HG03521 (cell line): Measurements from ENCODE around the gene RPS2.
"Not testable (repeated sequence)": the region's sequence is repeated elsewhere in the genome, so short reads cannot be mapped to it uniquely, and the experiment has no call there.

Experiments used
- ATAC-seq: cut with Tn5 transposase; IDR thresholded peaks from one replicate; pipeline ENCODE4 v1.9.1; 2021; ENCODE audit warnings: mild to moderate bottlenecking, moderate library complexity; ENCODE audit not compliant: unreplicated experiment

RPS2 gene

DNA sequence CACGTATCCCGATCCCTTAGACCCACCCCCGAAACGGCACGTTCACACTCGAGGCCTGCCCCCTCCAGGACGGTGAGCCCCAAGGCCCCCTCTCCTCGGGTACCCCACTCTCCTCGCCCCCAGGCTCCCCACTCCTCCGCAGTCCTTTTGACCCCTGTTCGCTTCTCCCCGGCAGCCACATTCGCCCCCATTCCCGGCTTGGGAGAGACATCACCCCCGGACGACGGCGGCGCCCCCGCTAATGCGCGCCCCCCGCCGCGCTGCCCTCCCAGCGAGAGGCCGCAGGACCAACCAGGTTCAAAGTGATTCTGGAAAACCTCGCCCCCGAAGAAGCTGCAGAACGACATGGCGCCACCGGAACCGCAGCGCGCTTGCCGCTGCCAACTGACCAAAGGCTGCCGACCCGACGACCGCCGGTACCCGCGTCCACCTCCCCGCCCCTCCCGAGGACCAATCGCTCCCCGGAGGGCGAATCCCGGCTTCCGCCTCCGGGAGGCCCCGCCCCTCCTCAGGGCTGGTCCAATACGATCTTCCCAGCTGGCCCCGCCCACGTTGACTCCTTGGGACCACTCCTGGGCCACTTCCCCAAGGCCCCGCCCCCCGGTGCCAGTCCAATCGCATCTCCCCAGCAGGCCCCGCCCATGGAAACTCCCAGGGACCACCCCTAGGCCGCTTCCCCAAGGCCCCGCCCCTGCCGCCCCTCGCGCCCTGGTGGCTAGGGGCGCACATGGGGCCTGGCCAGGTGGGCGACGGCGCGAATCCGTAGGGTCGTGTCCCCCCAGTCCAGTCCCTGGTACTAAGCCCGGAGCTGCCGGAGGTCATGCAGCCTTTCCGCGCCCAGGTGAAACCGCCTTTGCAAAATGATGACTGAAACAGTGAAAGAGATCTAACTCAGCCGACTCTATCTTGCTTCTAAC is 21.6 kb downstream of the RPS2 start, which contains the start of gene MSRB1:
TSS of gene MSRB1 (minus strand) at position 390 of the 917 bp plus-strand sequence. CDS start at position 347, 43 bp downstream.
- ATAC-seq = peak; percentile 93

DNA sequence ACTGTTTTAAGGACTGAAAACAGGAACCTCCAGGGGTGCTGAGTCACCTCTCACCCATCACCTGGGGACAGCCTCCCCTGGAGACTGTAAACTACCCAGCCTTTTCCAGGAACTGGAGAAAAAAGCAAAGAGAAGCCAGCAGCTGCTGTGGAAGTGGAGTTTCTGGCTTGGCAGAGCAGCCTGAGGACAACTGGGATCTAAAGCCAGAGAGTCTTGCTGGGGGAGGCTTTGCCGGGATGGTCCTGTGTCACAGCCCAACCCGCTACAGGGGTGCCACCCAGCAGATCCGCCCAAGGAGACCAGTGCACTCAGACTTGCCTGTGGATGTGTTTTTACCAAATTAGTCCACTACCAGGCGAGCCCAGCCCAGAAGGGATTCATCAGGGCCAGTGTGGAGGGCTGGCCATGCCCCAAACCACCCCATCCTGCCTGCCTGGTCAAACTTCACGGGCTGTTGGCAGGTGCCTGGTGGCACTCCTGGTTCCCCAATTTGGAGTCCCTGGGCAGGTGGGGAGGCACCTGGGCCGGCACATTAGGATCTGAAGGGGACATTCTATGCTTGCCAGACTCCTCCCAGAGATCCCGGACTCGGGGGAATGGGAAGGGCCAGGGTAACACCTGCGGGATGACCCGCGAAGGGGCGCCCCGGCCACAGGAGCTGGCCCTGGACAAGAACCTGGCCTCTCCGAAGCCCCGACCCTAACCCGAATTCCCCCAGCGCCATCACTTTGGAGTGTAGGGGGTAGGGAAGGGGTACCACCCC is 22.4 kb downstream of the RPS2 start:
- ATAC-seq = no peak

DNA sequence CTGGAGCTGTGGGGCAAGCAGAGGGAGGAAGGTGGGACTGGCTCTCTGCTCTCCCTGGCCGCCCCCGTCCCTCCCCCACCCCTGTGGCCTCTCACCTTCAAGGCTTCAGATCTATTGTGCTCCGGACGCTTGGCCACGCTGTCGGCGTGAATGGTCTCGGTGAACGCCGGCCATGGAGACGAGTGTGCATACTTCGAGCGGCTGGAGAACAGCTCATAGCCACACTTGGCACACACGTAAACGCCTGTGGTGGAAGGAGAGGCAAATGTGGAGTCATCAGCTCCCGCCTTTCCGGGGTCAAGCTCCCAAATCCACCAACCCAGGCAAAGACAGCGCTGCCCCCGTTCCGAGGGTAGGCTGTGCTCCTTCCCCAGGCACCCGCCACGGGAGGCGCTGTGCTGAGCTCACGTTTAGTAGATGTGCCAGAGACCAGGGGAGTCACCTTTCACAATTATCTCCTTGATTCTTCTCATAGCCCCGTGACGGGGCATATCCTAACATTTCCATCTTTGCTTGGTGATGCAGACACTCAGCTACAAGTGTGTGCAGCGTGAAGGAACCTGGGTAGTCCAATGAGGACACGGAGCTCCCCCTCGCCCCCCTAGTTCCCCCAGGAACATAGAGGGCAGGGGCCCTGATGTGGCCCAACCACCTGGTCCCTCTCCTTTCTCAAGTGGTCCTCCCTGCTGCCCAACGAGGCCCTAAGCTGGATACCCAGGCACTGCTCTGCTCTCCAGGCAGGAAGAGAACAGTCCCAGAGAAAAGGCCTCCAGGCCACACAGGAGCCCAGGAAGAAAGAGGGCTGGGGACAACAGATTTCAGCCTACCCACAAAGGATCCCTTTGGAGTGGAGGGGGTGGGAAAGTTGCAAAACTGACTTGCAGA is 23.2 kb downstream of the RPS2 start:
- no peak for ATAC-seq

- no peak for ATAC-seq
Observed at GRCh38 chr16:1940273-1941161, 24.1 kb downstream of the RPS2 start.

DNA sequence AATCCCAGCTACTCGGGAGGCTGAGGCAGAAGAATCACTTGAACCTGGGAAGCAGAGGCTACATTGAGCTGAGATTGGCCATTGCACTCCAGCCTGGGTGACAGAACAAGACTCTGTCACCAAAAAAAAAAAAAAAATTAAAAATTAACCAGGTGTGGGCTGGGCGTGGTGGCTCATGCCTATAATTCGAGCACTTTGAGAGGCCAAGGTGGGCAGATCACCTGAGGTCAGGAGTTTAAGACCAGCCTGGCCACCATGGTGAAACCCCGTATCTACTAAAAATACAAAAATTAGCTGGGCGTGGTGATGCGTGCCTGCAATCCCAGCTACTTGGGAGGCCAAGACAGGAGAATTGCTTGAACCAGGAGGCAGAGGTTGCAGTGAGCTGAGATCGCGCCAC is 24.8 kb downstream of the RPS2 start:
- ATAC-seq = not testable (repeated sequence)

DNA sequence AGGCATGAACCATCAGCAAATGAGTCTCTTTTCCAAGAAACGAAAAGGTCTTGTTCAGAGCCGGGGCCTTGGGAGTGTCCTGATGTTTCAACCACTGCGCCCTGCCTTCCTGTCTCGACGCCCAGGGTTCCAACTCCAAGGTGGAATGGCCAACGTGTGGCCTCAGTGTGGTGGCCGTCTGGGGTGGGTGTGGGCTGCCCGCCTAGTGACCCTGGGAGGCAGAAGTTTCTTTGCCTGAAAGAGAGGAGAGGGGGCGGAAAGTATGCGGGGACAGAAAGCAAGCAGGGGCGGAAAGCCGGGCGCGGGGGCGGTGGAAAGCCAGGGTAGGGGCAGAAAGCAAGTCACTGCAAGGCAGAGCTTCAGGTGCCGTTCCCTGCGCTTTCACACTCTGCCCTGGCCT is 25.7 kb downstream of the RPS2 start:
- no peak for ATAC-seq

- ATAC-seq = no peak
Observed at GRCh38 chr16:1938316-1938715, 26.3 kb downstream of the RPS2 start.

DNA sequence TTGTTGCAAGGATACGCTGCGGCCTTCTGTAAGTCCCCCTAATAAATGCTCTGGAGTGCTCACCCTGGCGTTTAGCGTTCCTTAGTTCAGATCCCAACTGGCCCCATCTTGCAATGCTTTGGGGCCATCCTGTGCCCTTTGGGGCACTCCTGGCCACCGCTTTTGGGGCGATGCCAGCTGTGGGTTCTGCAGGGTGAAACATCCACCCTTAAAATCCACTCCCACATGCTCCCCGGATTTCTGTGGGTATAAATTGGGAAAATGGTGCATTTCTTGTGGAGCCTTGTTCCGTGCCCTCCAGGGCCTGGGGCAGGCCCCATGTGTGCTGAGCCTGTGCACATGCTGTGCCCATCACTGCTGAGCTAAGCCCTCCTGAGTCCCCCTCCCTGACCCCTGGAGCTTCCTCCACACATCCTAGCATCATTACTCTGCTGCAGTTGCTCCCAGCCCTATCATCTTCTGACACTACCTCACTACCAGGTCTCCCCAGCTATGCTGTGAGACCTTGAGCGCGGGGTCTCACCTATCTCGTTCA is 27.6 kb downstream of the RPS2 start:
- ATAC-seq = no peak

- no peak for ATAC-seq
Observed at GRCh38 chr16:1933097-1933661, 31.4 kb downstream of the RPS2 start.

DNA sequence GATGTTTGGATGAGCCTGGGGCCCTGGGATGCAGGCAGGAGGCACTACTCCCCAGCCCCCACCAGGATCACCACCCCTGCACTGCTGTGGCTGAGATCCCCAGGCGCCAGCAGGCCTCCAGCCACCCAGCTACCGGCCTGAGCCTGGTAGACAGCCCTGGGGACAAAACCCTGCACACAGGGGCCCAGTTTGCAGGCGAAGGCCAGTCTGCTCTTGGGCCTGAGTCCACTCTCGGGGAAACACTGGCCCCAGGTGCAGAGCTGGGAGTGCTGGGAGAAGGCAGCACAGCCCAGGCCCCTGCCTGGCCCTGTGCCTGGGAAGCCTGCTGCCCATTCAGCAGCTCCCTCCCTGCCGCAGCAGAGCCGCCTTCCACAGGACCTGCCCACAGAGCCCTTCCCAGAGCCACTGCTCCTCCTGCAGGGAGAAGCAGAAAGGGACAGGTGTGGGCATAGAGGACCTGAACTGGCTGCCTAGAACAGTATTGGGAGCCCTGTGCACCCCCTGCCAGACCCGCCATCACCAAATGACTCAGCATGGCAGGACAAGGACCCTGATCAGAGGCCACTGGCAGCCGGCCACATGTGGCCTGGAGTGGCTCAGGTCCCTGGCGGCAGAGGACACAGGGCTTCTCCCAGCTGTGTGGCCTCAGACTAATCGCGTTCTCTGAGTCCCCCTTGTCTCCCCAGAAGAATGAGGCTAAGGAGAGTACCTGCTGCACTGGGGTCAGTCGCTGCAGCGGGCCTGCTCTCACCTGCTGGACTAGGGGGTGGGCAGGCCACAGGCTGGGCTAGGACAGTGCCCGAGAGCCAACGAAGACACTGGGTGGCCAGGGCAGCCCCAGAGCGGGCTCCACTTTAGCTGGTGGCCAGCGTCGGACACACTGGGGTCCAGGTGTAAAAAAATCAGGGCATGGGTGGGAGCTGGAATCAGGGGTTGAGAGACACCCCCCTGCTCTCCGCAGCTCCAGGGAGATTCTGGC is 32.3 kb downstream of the RPS2 start:
- ATAC-seq = no peak

DNA sequence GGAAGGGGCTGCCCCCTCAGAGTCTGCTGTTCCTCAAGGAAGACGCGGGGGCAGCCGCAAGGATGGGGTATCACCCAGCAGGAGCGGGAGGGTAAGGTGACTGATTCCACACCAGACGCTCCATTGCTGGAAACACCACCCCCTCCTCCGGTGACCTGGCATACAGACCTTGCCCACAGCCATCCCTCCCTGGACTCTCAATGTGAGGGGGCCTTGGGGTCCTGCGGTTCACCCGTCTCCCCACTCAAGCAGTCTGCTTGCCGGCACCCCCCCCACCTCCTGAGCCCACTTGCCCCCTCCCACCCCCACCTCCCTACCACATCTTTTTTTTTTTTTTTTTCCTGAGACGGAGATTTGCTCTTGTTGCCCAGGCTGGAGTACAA is 34.3 kb downstream of the RPS2 start:
- no peak for ATAC-seq

- peak; percentile 93 for ATAC-seq
Observed at GRCh38 chr16:1929578-1930337, 34.9 kb downstream of the RPS2 start.

GRCh38 chr16:1929105-1929504 is 35.5 kb downstream of the RPS2 start:
- ATAC-seq = no peak

DNA sequence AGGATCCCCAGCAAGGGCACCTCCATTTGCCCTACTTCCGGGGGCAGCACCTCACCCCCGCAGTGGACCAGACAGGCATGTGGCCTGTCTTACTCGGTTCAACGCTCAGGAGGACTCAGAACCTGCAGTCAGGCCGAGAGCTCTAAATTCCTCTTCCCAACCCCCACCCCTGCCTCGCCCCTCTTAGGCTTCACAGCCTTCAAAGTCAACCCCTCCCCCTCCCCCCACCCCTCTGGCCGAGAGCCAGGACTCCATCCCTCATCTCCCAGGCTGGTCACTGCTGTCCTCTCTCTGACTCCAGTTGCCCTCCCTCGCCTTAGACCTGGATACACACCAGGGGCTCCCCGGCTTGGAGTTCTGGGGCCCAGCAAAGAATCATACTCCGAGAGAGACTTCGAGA is 38.4 kb downstream of the RPS2 start:
- no peak for ATAC-seq

- no peak for ATAC-seq
Observed at GRCh38 chr16:1924095-1924494, 40.5 kb downstream of the RPS2 start.

DNA sequence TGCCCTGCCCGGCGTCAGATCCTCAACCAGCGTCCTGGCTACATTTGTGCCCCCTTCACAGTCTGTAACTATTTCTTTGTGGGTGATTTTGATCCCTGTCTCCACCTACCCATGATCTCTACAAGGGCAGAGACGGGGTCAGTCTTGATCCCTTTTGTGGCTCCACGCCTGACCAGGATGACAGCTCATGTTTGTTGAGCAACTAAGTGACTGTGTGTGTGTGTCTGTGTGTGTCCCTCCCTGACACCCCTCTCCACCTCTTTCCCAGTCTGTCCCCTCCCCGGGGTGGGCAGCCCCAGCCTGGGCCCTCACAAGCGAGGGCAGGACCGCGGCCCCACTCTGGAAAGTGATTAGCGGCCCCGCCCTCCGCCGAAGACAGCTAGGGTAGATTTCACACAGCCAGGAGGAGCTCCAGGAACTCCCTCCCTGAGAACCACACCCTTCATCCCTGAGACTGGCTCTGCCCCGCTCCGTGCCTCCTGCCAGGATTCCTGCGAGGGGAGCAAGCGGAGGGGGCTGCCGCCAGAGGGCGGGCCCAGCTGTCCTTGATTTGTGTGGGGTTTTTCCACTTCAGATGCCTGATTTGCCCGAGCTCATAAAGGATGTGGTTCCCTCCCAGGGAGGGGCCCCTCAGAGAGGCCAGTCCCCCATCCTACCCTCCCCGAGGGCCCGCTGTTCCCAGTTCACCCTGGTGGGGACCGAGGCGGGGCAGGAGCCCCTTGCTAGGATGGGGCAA is 41.2 kb downstream of the RPS2 start:
- ATAC-seq = no peak

- no peak for ATAC-seq
Observed at GRCh38 chr16:1922357-1922756, 42.3 kb downstream of the RPS2 start.
